Fibroblast of lung (primary cell): ENCODE measurements around the gene SLC38A7. TPM values are rescaled to one million over a fixed set of nuclear protein-coding genes. Genes with fewer than 3 reads are reported as not detected.
A peak's percentile ranks its signal among the peaks of the same experiment; 100 is the strongest.

Source experiments
- DNase-seq, 2 donors: peaks; one replicate each; pipeline versions ENCODE4 v3.0.0 to v3.0.0-alpha.2; 2010; ENCODE audit warnings: low read depth in 2 of 2
- H2AFZ ChIP-seq: 2 replicates; pipeline ENCODE4 v1.5.1; 2012; ENCODE audit warnings: low read length, control low read depth, inconsistent platforms
- H3K27ac ChIP-seq: 2 replicates; pipeline ENCODE4 v1.5.1; 2011; ENCODE audit warnings: low read length, control low read depth; ENCODE audit not compliant: insufficient read depth
- H3K27me3 ChIP-seq: 2 replicates; pipeline ENCODE4 v1.5.1; 2011; ENCODE audit warnings: mild to moderate bottlenecking, low read length; ENCODE audit not compliant: control insufficient read depth, insufficient read depth
- H3K36me3 ChIP-seq: 2 replicates; pipeline ENCODE4 v1.5.1; 2011; ENCODE audit warnings: low read length; ENCODE audit not compliant: control insufficient read depth, insufficient read depth
- H3K4me1 ChIP-seq: 2 replicates; pipeline ENCODE4 v1.5.1; 2011; ENCODE audit warnings: low read length; ENCODE audit not compliant: control insufficient read depth, insufficient read depth; ENCODE audit errors: extremely low read depth
- H3K4me2 ChIP-seq: 2 replicates; pipeline ENCODE4 v1.5.1; 2011; ENCODE audit warnings: low read length, control low read depth; ENCODE audit not compliant: insufficient read depth; ENCODE audit errors: extremely low read depth
- H3K4me3 ChIP-seq, 4 experiments: fragments of 200-600 bp in 1 of 4; sonication (generic) in 1 of 4; replicated peaks in 1 of 4; 2 replicates each; pipeline ENCODE4 v1.5.1; 2011 to 2016; ENCODE audit warnings: low read length in 4 of 4, low read depth in 3 of 4, mild to moderate bottlenecking in 3 of 4, control low read depth in 2 of 4, inconsistent platforms in 1 of 4, mixed read lengths in 1 of 4; ENCODE audit not compliant: insufficient read depth in 1 of 4; ENCODE audit errors: control extremely low read depth in 1 of 4
- H3K79me2 ChIP-seq: 2 replicates; pipeline ENCODE4 v1.5.1; 2012; ENCODE audit warnings: mild to moderate bottlenecking, low read length, inconsistent platforms; ENCODE audit not compliant: control insufficient read depth, insufficient read depth
- H3K9ac ChIP-seq: 2 replicates; pipeline ENCODE4 v1.5.1; 2011; ENCODE audit warnings: mild to moderate bottlenecking, low read length, control low read depth; ENCODE audit not compliant: insufficient read depth
- H3K9me3 ChIP-seq: 2 replicates; pipeline ENCODE4 v1.5.1; 2012; ENCODE audit warnings: low read depth, low read length; ENCODE audit not compliant: control insufficient read depth, insufficient read depth
- H4K20me1 ChIP-seq: 2 replicates; pipeline ENCODE4 v1.5.1; 2011; ENCODE audit warnings: low read length; ENCODE audit not compliant: control insufficient read depth, insufficient read depth; ENCODE audit errors: extremely low read depth
- CTCF ChIP-seq, 2 donors: IDR thresholded peaks in 1 of 2; conservative IDR thresholded peaks in 1 of 2; 1 replicate in 1 of 2; 2 replicates in 1 of 2; pipeline ENCODE4 v1.5.1; 2011 to 2012; ENCODE audit warnings: low read length in 2 of 2, control low read depth in 1 of 2, inconsistent platforms in 1 of 2, low read depth in 1 of 2, mild to moderate bottlenecking in 1 of 2
- EZH2 ChIP-seq: IDR thresholded peaks from 2 replicates; pipeline ENCODE4 v1.5.1; 2012; ENCODE audit warnings: low read length, control low read depth, mild to moderate bottlenecking; ENCODE audit errors: missing control alignments
- polyA plus RNA-seq, 2 donors: library from polyadenylated mRNA; depleted of rRNA in 1 of 2; stranded (reverse) in 1 of 2; unstranded in 1 of 2; fragments of >200 nt; gene quantifications; 2 replicates each; pipeline ENCODE4 v1.2.1, GENCODE V29; 2011 to 2012; ENCODE audit warnings: missing spikeins in 1 of 2
- total RNA-seq: library from RNA; depleted of rRNA; stranded (reverse); fragments of >200 nt; gene quantifications from 2 replicates; pipeline ENCODE4 v1.2.1, GENCODE V29; 2014

Gene SLC38A7
- total and polyA plus RNA-seq, 2 donors (not counting 1 experiment from before 2014, with no cell fraction given): 15.4 to 30.1 TPM

GRCh38 chr16:58629733-58630640, 54.6 kb downstream of the SLC38A7 start, which contains the start of gene CNOT1:
Gene CNOT1 (minus strand): TSS chr16:58629826. CDS start chr16:58599337, 30,489 bp downstream.
- H3K27ac ChIP-seq: peak within 1 kb of the TSS; percentile 99
- peak within 1 kb of the TSS; percentile 95 to 100 (median 99) for H3K4me3 ChIP-seq
- H3K4me1 ChIP-seq: peaks cover 3% of the 10 kb centered on the region
- peak within 1 kb of the TSS; percentile 99 for H2AFZ ChIP-seq
- no peaks in the 10 kb centered on the region for H3K36me3 ChIP-seq
- no peaks in the 10 kb centered on the region for H3K9me3 ChIP-seq
- peaks cover 45% of the 10 kb centered on the region for H3K79me2 ChIP-seq
- peak within 1 kb of the TSS; percentile 99 for H3K9ac ChIP-seq
- H3K27me3 ChIP-seq: no peaks in the 10 kb centered on the region
- TF ChIP-seq CTCF (conservative IDR thresholded peaks at IDR 0.05 in 1 of 2, IDR thresholded peaks at IDR 0.05 in 1 of 2; ENCODE audit: low read depth in 1 of 2, low read length in 2 of 2): no peak
- peak; percentile 59 for TF ChIP-seq EZH2
- H3K4me2 ChIP-seq: peak within 1 kb of the TSS; percentile 100
- H4K20me1 ChIP-seq: no peaks in the 10 kb centered on the region
- peak; percentile 100 for DNase-seq

GRCh38 chr16:58628845-58629732, 55.5 kb downstream of the SLC38A7 start:
- peak overlapping the region; percentile 95 to 100 (median 99) for H3K4me3 ChIP-seq
- peak overlapping the region; percentile 32 for H3K4me2 ChIP-seq
- H3K9me3 ChIP-seq: no peaks in the 10 kb centered on the region
- H2AFZ ChIP-seq: peak overlapping the region; percentile 85
- peaks cover 3% of the 10 kb centered on the region for H3K4me1 ChIP-seq
- DNase-seq: peak; percentile 18 to 30
- no peaks in the 10 kb centered on the region for H3K36me3 ChIP-seq
- peak overlapping the region; percentile 99 for H3K9ac ChIP-seq
- H3K27ac ChIP-seq: peak overlapping the region; percentile 99
- H4K20me1 ChIP-seq: no peaks in the 10 kb centered on the region
- H3K79me2 ChIP-seq: peaks cover 54% of the 10 kb centered on the region
- TF ChIP-seq EZH2: no peak
- no peaks in the 10 kb centered on the region for H3K27me3 ChIP-seq

- H3K79me2 ChIP-seq: peaks cover 81% of the 10 kb centered on the region
- no peaks in the 10 kb centered on the region for H3K9me3 ChIP-seq
- no peak overlapping the region for H3K4me2 ChIP-seq
- H3K4me3 ChIP-seq: no peak overlapping the region
- no peak for DNase-seq
- H3K4me1 ChIP-seq: no peaks in the 10 kb centered on the region
- H3K27me3 ChIP-seq: no peaks in the 10 kb centered on the region
- H4K20me1 ChIP-seq: no peaks in the 10 kb centered on the region
- H2AFZ ChIP-seq: no peak overlapping the region
- no peak overlapping the region for H3K9ac ChIP-seq
- H3K36me3 ChIP-seq: peaks cover 5% of the 10 kb centered on the region
- TF ChIP-seq EZH2 (no peak), CTCF (conservative IDR thresholded peaks at IDR 0.05 in 1 of 2, IDR thresholded peaks at IDR 0.05 in 1 of 2; ENCODE audit: low read depth in 1 of 2, low read length in 2 of 2) (no peak)
- no peak overlapping the region for H3K27ac ChIP-seq
These were observed 60.4 kb downstream of the SLC38A7 start for GRCh38 chr16:58624209-58624608.
